Erythroblast (primary cell): ENCODE results near the gene CBLC.

ENCODE experiments used
- GATA1 ChIP-seq: IDR thresholded peaks from 2 replicates; pipeline ENCODE4 v1.6.1; 2011; ENCODE audit warnings: low read depth, mild to moderate bottlenecking, control low read depth, low read length, moderate library complexity
- POLR2A ChIP-seq: IDR thresholded peaks from 2 replicates; pipeline ENCODE4 v1.6.1; 2011; ENCODE audit warnings: mild to moderate bottlenecking, low read length

DNA sequence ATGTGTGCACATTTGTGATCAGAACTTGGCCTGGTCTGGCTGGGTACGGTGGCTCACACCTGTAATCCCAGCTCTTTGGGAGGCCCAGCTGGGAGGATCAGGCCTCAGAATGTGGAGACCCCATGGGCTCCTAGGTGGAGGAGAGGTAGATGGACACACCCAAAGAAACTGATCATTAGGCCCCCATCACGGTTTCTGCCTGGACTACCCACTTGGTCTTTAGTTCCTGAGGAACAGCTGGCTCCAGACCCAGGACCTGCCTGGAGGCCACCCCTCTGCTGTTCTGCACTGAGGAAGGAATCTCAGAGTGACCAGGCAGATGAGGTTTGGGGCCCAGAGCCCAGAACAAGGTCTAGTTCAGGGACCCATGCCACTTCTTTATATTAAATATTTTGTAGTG is 1.5 kb downstream of the CBLC start:
- TF ChIP-seq POLR2A (no peak), GATA1 (no peak)
